GM21360 (cell line): Measurements from ENCODE around the gene FHAD1.

ENCODE experiments used
- ATAC-seq: cut with Tn5 transposase; IDR thresholded peaks from one replicate; pipeline ENCODE4 v1.9.1; 2021; ENCODE audit warnings: mild to moderate bottlenecking, moderate library complexity; ENCODE audit not compliant: unreplicated experiment

Gene FHAD1

DNA sequence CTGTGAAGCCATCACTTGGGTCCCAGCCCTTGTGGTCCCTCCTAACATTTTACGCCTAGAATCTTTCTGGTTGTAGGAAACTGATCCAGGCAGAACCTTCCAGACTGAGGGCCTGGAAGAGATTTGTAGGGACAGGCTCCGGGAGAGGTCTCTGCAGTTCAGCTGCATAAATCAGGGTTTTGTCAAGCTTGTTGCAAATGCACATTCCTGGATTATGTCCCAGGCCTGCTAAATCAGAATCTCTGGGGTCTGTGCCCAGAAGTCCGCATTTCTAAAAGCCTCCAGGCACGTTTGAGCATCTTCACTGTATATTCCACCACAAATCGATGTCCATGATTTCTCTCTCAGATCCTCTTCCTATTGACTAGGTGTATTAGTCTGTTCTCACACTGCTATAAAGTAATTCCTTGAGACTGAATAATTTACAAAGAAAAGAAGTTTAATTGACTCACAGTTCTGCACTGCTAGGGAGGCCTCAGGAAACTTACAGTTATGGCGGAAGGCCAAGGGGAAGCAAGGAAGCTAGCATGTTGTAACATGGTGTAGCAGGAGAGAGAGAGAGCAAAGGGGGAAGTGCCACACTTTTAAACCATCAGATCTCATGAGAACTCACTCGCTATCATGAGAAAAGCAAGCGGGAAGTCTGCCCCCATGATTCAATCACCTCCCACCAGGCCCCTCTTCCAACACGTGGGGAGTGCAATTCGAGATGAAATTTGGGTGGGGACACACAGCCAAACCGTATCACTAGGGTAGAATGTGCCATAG, 1.2 kb upstream of the FHAD1 start:
- ATAC-seq, result no peak

GRCh38 chr1:15248216-15248615, 1.2 kb downstream of the FHAD1 start:
- ATAC-seq, result no peak

DNA sequence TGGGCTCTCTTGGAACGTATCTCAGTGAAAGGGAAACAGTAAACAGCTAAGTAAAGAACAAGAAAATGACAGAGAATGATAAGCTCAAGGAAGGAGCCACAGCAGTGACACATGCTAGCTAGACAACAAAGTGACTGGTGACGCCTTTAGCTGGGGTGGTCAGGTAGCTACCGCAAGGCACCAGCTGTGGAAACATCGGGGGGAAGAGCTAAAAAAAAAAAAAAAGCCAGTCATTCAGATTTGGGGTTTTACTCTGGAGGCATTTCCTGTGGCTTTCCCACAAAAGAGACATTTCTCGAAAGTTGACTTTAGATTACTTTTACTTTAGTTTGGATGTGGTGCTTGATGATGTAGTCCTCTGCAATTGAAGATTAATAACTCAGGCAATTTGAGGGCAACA, 2.1 kb downstream of the FHAD1 start:
- no peak for ATAC-seq

DNA sequence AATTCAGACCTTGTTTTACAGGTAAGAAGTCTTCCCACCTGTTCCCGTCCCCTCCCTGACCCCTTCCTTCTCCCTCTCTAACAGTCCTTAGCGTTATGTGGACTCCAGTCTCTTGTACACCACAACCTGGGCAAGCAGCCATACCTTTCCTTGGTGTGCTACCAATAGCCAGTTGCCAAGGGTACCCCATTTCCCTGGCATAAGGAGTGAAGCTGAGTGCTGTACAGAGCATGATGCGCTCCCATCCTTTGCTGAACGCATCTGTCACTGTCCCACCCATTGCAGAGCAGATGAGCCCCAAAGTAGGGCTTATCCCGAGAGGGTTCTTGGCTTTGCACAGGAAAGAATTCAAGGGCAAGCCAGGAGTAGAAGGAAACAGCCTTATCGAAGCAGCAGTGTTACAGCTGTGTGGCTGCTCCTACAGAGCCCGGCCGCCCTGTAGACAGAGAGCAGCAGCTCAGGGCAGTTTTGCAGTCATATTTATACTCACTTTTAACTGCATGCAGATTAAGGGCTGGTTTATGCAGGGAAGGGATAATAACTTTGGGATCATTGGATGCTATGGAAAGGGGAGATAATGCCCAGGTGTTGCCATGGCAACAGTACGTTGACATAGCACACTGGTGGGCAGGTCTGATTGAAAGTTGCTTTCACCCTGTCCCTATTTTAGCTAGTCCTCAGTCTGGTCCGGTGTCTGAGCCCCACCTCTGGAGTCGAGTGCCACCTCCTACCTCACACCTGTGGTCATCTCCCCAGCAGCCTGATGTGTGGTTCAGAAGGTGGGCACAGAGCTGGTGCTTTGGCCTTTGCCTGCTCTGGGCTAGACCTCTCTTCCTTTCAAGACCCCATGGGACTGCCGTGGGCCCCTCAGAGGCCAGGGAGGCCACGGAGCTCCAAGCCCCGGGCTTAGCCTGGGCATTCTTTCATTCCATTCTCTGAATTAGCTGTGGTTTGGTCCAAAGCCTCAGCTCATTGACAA, 5.1 kb downstream of the FHAD1 start:
- no peak for ATAC-seq

- ATAC-seq, result no peak
These were observed 7.5 kb downstream of the FHAD1 start for GRCh38 chr1:15254559-15254958.

DNA sequence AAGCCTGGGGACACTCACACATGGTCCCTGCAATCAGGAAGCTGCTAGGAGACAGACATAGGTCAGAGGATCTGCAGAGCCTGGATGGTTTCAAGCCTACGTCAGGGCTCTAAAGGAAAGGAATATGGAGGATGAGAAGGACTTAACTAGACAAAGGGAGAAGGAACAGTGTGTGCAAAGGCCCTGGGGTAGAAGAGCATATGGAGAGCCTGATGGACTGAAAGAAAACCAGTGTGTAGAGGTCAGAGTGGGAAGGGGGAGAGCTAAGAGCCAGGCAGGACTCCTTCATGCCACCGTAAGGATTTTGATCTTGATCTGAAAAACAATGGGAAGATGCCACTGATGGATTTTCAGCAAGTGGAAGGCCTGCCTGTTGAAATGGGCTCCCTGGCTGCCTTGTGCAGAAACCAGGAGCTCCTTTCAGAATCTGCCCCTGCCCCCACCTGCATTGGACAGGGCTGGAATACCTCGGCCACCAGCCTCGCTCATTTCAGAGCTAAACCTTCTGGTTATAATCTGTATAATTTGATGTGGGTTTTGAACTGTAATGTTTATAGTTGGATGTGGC, 8.6 kb downstream of the FHAD1 start:
- no peak for ATAC-seq

GRCh38 chr1:15256584-15256983, 9.6 kb downstream of the FHAD1 start:
- ATAC-seq, result no peak

GRCh38 chr1:15257309-15257708, 10.3 kb downstream of the FHAD1 start:
- no peak for ATAC-seq

GRCh38 chr1:15258833-15259621, 12.0 kb downstream of the FHAD1 start:
- ATAC-seq, result no peak

GRCh38 chr1:15259622-15260007, 12.6 kb downstream of the FHAD1 start:
- ATAC-seq, result no peak

DNA sequence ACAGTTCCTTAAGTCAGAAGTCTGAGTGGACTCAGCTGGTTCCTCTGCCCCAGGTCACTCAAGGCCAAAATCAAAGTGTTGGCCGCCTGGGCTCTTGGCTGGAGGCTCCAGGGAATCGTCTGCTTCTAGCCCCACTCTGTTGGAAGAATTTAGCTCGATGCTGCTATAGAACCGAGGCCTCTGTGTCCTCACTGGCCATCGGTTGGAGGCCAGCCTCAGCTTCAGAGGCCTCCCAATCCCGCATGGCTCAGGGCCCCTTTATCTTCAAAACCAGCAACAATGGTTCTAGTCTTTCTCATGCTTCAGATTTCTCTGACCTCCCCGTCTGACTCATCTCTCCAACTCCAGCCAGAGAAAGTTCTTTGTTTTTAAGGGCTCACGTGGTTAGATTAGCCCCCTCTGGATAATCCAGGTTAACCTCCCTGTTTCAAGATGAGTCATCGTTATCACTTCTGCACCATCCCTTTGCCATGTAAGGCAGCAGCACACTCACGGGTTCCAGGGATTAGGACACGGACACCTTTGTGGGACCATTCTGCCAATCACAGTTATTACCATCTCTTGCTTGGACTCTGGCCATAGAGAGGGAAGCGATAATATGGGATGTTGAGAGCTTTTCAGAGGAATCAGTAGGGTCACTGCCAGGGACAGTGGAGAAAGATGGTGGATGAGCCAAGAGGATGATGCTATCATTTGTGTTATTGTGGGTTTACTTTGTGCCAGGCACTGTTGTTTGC, 13.6 kb downstream of the FHAD1 start:
- ATAC-seq, result no peak

DNA sequence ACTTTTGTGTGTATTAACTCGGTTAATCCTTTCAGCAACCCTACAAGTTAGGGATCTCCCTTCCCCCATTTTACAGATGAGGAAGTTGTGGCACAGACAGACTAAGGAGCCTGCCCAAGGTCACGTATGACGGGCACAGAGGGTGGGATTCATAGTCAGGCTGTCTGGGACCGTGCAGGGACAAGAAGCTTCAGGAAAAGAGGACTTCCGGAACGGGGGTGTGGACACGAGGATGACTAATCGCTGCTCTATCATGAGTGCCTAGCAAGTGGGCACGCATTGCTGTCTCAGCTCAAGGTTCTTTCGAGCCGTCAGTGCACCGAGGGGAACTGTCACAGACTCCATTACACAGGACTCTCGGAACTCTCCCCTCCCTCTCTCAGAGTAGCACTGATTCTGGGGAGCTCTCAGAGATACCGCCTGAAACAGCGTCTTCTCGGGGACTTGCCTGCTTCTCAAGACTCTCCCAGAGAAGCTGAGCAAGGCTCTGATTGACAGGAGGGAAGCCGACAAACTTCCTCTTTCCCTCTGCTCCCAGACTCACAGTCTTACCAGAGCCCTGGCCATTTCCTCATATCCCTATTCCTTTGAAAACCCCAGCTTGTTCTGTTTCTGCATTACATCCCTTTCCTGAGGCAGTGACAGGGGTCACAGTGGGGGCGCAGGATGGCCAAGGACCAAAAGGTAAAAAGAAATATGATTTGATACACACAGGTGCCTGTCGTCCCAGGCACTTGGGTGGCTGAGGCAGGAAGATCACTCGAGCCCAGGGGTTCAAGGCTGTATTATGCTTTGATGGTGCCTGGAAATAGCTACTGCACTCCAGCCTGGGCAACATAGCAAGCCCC, 14.4 kb downstream of the FHAD1 start:
- ATAC-seq, result no peak

DNA sequence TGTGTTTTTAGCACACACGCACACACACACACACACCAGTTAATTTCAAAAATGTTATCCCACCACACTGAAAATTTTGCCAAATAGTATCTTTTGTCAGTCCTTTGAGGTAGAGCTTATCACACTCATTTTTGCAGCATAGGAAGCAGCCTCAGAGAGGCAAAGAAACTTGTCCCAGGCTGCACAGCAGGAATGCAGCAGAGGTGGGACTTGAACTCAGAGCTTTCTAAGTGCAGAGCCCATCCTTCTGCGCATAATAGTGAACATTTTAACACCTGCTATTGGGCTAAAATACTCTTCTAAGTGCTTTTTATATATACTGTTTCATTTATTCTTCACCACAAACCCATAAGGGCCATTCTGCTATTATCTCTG, 15.0 kb downstream of the FHAD1 start:
- ATAC-seq, result no peak

DNA sequence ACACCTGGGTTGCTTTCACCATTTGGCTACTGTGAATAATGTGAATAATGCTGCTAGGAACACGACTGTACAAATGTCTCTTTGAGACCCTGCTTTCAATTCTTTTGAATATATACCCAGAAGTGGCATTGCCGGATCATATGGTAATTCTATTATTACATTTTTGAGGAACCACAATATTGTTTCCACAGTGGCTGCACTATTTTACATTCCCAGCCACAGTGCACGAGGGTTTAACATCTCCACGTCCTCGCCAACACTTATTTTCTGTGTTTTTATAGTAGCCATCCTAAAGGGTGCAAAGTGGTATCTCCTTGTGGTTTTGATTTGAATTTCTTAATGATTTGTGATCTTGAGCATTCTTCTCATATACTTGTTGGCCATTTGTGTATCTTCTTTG, 15.7 kb downstream of the FHAD1 start:
- ATAC-seq, result no peak

DNA sequence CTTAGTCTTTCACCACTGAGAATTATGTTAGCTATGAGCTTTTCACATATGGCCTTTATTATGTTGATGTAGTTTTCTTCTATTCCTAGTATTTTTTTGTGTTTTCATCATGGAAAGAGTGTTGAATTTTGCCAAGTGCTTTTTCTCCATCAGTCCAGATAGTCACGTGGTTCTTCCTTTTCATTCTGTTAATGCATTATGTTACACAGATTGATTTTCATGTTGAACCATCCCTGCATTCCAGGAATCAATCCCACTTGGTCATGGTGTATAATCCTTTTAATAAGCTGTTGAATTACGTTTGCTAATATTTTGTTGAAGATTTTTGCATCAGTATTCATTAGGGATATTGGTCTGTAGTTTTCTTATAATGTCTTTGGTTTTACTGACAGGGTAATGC, 17.7 kb downstream of the FHAD1 start:
- ATAC-seq, result no peak

DNA sequence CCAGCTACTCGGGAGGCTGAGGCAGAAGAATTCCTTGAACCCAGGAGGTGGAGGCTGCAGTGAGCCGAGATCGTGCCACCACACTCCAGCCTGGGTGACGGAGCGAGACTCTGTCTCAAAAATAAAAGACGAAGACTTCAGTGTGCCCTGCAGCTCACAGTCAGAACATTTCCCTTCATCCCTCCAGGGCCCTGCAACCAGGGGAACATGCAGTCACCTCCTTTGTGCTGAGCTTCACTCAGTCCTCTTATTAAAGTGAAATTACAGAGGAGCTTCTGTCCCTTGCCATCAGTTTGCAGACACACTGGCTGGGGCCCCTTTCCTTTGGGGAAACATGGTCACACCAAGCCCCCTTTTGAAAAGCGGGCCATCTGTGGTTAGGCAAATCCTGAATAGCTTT, 24.2 kb downstream of the FHAD1 start:
- ATAC-seq, result no peak

DNA sequence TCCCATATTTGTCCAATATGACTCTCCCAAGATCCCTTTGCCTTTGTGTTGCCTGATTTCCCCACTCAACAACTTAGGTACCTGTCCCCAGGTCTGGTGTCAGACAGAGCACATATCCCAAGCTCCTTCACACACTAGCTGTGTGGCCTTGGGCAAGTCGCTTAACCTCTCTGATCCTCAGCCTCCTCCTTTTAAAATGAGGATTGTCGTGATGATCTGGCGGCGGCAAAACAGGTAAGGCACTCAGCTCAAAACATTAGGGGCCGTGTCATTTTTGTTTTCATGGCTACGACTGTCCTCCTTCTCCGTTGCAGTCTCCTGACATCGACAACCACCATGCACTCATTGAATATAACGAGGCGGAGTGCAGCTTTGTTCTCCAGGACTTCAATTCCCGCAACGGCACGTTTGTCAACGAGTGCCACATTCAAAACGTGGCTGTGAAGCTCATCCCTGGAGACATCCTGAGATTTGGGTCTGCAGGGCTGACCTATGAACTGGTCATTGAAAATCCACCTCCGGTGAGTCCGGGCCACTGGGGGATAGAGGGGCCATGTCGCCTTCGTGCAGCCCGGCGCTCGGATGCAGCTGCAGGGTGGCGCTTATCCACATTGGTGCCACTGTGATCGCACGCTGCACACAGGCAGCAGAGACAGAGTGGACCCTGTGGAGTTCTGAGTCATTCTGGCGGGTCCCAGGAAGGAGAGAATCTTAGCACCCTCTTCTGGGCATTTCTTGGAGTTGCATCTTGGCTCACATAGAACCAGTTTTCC, 25.2 kb downstream of the FHAD1 start:
- no peak for ATAC-seq

GRCh38 chr1:15272782-15273127, 25.7 kb downstream of the FHAD1 start:
- ATAC-seq, result no peak

GRCh38 chr1:15273274-15273673, 26.3 kb downstream of the FHAD1 start:
- no peak for ATAC-seq
